PC-3 (cell line): ENCODE data around the gene DNA2. TPM values are rescaled to one million over a fixed set of nuclear protein-coding genes. Genes with fewer than 3 reads are reported as not detected.
"Not testable (repeated sequence)": the region's sequence is repeated elsewhere in the genome, so short reads cannot be mapped to it uniquely, and the experiment has no call there.

Experiments
- ATAC-seq: fragments of 200-7000 bp; cut with Tn5 transposase; 2 replicates; pipeline ENCODE4 v1.9.1; 2020; ENCODE audit warnings: mild to moderate bottlenecking, moderate library complexity
- BruUV-seq: library from RNA; stranded (reverse); fragments of 400-500 nt; replicated peaks from 2 replicates; lab custom pipeline; 2021; lab: Mats Ljungman, UMichigan
- CTCF ChIA-PET: fragments of 300-600 bp; sonication (Branson Sonifier 250); formaldehyde crosslinking; loops from one replicate; lab custom pipeline; 2022; ENCODE audit warnings: antibody characterized with exemption; lab: Charles Lee
- POLR2A ChIA-PET: fragments of 300-600 bp; sonication (Branson Sonifier 250); formaldehyde crosslinking; loops from one replicate; lab custom pipeline; 2022; ENCODE audit warnings: antibody characterized with exemption; ENCODE audit not compliant: unreplicated experiment; lab: Charles Lee
- DNase-seq: peaks from one replicate; pipeline ENCODE4 v3.0.0-alpha.2; 2015
- H2AFZ ChIP-seq: fragments of 300-600 bp; sonication (generic); 2 replicates; pipeline ENCODE4 v1.6.0; 2016; ENCODE audit warnings: antibody characterized with exemption, low read length
- H3F3A ChIP-seq: fragments of 300-600 bp; sonication (generic); one replicate; pipeline ENCODE4 v1.6.0; 2017; ENCODE audit warnings: antibody characterized with exemption, low read length, control low read depth, mild to moderate bottlenecking; ENCODE audit not compliant: unreplicated experiment
- H3K27ac ChIP-seq: fragments of 300-600 bp; sonication (generic); 2 replicates; pipeline ENCODE4 v1.5.1; 2016; ENCODE audit warnings: mild to moderate bottlenecking, low read length
- H3K27me3 ChIP-seq: fragments of 300-600 bp; sonication (generic); 2 replicates; pipeline ENCODE4 v1.6.1; 2016; ENCODE audit warnings: low read length, mixed read lengths
- H3K36me3 ChIP-seq: fragments of 300-600 bp; sonication (generic); 2 replicates; pipeline ENCODE4 v1.6.1; 2016; ENCODE audit warnings: low read depth, mixed run types, low read length, mixed read lengths
- H3K4me1 ChIP-seq: fragments of 300-600 bp; sonication (generic); 2 replicates; pipeline ENCODE4 v1.5.1; 2016; ENCODE audit warnings: low read length; ENCODE audit not compliant: insufficient read depth
- H3K4me2 ChIP-seq: fragments of 300-600 bp; sonication (generic); 2 replicates; pipeline ENCODE4 v1.6.0; 2016; ENCODE audit warnings: low read length
- H3K4me3 ChIP-seq: fragments of 300-600 bp; sonication (generic); 2 replicates; pipeline ENCODE4 v1.5.1; 2016; ENCODE audit warnings: mild to moderate bottlenecking, low read length, mixed read lengths
- H3K79me2 ChIP-seq: fragments of 300-600 bp; sonication (generic); 2 replicates; pipeline ENCODE4 v1.6.1; 2017; ENCODE audit warnings: low read length, mixed read lengths
- H3K9ac ChIP-seq: fragments of 300-600 bp; sonication (generic); 2 replicates; pipeline ENCODE4 v1.6.0; 2016; ENCODE audit warnings: mild to moderate bottlenecking, low read length
- H3K9me2 ChIP-seq: fragments of 300-600 bp; sonication (generic); replicated peaks from 2 replicates; pipeline ENCODE4 v1.6.1; 2016; ENCODE audit warnings: mixed run types, low read length, mixed read lengths
- H3K9me3 ChIP-seq: fragments of 300-600 bp; sonication (generic); 2 replicates; pipeline ENCODE4 v1.6.1; 2016; ENCODE audit warnings: low read length, mixed read lengths
- H4K20me1 ChIP-seq: fragments of 300-600 bp; sonication (generic); 2 replicates; pipeline ENCODE4 v1.6.1; 2016; ENCODE audit warnings: low read length, mixed read lengths
- EZH2 ChIP-seq: fragments of 300-600 bp; sonication (generic); IDR thresholded peaks from one replicate; pipeline ENCODE4 v1.6.1; 2017; ENCODE audit warnings: antibody characterized with exemption, mild to moderate bottlenecking, low read length; ENCODE audit not compliant: unreplicated experiment
- EZH2phosphoT487 ChIP-seq: fragments of 300-600 bp; sonication (generic); IDR thresholded peaks from 2 replicates; pipeline ENCODE4 v1.6.1; 2018; ENCODE audit warnings: mild to moderate bottlenecking, antibody characterized with exemption, low read length, borderline replicate concordance
- intact Hi-C: fragments of 100-400 bp; cut with micrococcal nuclease; formaldehyde crosslinking; loops from 2 replicates; pipeline ENCODE4 v1.9.0; 2023
- total RNA-seq: library from RNA; depleted of rRNA; stranded (reverse); fragments of >200 nt; gene quantifications from 2 replicates; pipeline ENCODE4 v1.2.3, GENCODE V29; 2014
- TF ChIP-seq, protein P1 (sequence below): fragments of 300-600 bp; sonication (generic); conservative IDR thresholded peaks from 2 replicates; pipeline ENCODE4 v1.5.1; 2017; ENCODE audit warnings: antibody characterized with exemption, low read depth, mild to moderate bottlenecking, low read length

DNA2 gene
- total RNA-seq, 1 experiment from 2014 or later: 38.7 TPM

DNA sequence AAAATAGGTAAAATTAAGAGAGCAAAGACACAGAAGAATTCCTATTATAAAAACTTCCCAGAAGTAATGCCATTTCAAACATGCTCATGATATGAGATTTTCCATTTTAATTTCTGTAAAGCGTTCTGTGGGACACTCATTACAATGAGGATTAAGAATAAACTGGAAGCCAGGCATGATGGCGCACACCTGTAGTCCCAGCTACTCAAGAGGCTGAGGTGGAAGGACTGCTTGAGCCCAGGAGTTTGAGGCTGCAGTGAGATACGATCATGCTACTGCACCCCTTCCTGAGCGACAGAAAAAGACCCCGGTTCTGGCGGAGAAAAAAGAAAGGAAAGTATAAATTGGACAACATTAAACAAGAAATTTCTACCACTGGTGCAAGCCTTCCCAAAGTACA lies 1.5 kb downstream of the DNA2 start:
- Histone ChIP-seq H3K9me3 (no peaks in the 10 kb centered on the region), H4K20me1 (no peaks in the 10 kb centered on the region), H3K4me3 (peak overlapping the region; percentile 86), H3K27ac (no peak overlapping the region), H3K27me3 (no peaks in the 10 kb centered on the region), H3K4me2 (peak overlapping the region; percentile 96), H3F3A (no peaks in the 10 kb centered on the region), H3K79me2 (peaks cover 38% of the 10 kb centered on the region), H2AFZ (peak overlapping the region; percentile 87), H3K9me2 (no peaks in the 10 kb centered on the region), H3K9ac (peak overlapping the region; percentile 92), H3K4me1 (peaks cover 16% of the 10 kb centered on the region), H3K36me3 (peaks cover 30% of the 10 kb centered on the region)
- ATAC-seq (peak; percentile 12; the same call in 1 of the 2 replicates), DNase-seq (peak; percentile 30)
- no TSS peak for BruUV-seq
- intact Hi-C loops: loop anchor here (10.0 kb wide), 1 partner anchor 255 kb away; the partner anchor contains the start of gene CCAR1
- ChIA-PET CTCF (no interaction called here), POLR2A (interaction anchor here (0.6 kb wide), 1 partner anchor 202 kb away, joined by 3 read pairs; no protein-coding TSS in a partner anchor)
- TF ChIP-seq, protein P1, sequence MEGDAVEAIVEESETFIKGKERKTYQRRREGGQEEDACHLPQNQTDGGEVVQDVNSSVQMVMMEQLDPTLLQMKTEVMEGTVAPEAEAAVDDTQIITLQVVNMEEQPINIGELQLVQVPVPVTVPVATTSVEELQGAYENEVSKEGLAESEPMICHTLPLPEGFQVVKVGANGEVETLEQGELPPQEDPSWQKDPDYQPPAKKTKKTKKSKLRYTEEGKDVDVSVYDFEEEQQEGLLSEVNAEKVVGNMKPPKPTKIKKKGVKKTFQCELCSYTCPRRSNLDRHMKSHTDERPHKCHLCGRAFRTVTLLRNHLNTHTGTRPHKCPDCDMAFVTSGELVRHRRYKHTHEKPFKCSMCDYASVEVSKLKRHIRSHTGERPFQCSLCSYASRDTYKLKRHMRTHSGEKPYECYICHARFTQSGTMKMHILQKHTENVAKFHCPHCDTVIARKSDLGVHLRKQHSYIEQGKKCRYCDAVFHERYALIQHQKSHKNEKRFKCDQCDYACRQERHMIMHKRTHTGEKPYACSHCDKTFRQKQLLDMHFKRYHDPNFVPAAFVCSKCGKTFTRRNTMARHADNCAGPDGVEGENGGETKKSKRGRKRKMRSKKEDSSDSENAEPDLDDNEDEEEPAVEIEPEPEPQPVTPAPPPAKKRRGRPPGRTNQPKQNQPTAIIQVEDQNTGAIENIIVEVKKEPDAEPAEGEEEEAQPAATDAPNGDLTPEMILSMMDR: no peak
- no peak for TF ChIP-seq EZH2phosphoT487
- TF ChIP-seq EZH2: no peak

DNA sequence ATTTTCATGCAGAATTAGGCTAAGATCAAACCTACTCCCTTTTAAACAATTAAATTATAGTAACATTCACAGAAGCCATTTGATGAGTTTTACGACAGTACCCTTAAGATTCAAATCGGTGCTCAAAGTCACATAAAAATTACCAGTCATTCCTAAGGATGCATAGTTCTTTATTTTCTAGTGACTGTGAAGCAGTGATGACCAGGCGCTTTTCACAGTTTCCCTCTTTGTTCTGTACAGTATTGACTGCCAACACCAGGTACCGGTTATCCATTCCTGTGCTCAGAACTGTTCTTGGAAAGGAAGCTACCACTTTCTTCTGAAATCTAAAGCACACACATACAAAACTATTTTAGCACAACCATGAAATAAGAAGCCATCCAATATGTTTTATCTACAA lies 1.9 kb downstream of the DNA2 start:
- Histone ChIP-seq H3K9ac (peak overlapping the region; percentile 92), H3K4me2 (peak overlapping the region; percentile 96), H3K4me1 (peaks cover 16% of the 10 kb centered on the region), H2AFZ (peak overlapping the region; percentile 87), H3K9me3 (no peaks in the 10 kb centered on the region), H3K27ac (no peak overlapping the region), H3F3A (no peaks in the 10 kb centered on the region), H3K36me3 (peaks cover 31% of the 10 kb centered on the region), H3K9me2 (no peaks in the 10 kb centered on the region), H3K79me2 (peaks cover 38% of the 10 kb centered on the region), H3K4me3 (peak overlapping the region; percentile 86), H3K27me3 (no peaks in the 10 kb centered on the region), H4K20me1 (no peaks in the 10 kb centered on the region)
- BruUV-seq: no TSS peak
- CTCF ChIA-PET: no interaction called here
- TF ChIP-seq, protein P1: no peak
- TF ChIP-seq EZH2phosphoT487 (no peak), EZH2 (no peak)
- intact Hi-C loops: loop anchor here (10.0 kb wide), 1 partner anchor 255 kb away; the partner anchor contains the start of gene CCAR1
- ATAC-seq: no peak
- POLR2A ChIA-PET: interaction anchor here (0.6 kb wide), 1 partner anchor 202 kb away, joined by 3 read pairs; no protein-coding TSS in a partner anchor
- DNase-seq: no peak

GRCh38 chr10:68464729-68465128 lies 7.0 kb downstream of the DNA2 start:
- DNase-seq, H3K27me3 ChIP-seq, BruUV-seq, H3K9me2 ChIP-seq, intact Hi-C loops, POLR2A ChIA-PET, H2AFZ ChIP-seq, H4K20me1 ChIP-seq, H3K4me2 ChIP-seq, CTCF ChIA-PET, H3K9ac ChIP-seq, H3K4me3 ChIP-seq, H3K27ac ChIP-seq, ATAC-seq, H3F3A ChIP-seq, H3K9me3 ChIP-seq, H3K4me1 ChIP-seq: not testable (repeated sequence)
- Histone ChIP-seq H3K79me2 (peaks cover 20% of the 10 kb centered on the region), H3K36me3 (peaks cover 67% of the 10 kb centered on the region)
